ENCODE data around the gene NKX1-2.
A peak's percentile ranks its signal among the peaks of the same experiment; 100 is the strongest.

Gene NKX1-2

DNA sequence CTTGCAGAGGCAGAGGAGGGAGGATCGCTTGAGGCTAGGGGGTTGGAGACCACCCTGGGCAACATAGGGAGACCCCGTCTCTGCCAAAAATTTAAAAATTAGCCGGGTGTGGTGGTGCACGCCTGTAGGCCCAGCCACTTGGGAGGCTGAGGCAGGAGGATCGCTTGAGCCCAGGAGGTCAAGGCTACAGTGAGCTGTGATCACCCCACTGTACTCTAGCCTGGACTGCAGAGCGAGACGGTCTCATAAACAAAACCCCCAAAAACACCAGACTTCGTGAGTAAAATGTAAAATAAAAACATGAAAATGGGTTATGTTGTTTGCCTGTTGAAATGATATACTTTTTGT is 12.5 kb upstream of the NKX1-2 start:
- DNase-seq = no peak
- Histone ChIP-seq H2AFZ (ENCODE audit: low read length) (peak overlapping the region; percentile 66), H3K27ac (ENCODE audit: low read length) (no peak overlapping the region)

DNA sequence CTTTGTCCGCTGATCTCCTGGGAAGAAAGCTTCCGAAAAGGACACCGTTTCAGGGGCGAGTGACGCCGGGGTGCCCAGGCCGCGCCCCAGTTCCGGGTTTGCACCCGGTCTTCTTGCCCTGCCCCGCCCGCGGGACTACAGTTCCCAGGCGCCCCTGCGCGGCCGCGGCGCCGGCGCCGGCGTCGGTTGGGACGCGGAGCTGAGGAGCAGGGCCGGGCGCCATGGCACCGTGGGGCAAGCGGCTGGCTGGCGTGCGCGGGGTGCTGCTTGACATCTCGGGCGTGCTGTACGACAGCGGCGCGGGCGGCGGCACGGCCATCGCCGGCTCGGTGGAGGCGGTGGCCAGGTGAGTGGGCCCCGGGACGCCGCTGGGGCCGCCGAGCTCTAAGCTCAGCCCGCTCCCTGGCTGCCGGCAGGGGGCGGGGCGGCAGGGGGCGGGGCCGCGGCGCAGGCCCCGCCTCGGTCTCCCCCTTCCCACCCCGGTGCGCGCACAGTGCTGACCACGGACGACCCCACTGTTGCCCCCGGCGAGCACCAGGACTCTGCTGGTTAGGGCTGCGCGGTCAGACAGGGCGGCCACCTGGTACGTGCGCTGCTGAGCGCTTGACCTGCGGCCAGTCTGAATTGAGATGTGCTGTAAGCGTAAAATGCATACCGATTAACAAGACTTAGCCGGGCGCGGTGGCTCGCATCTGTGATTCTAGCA is 12.0 kb upstream of the NKX1-2 start, which contains the start of gene LHPP:
LHPP (plus strand) TSS at position 182 of the 706 bp plus-strand sequence; CDS start at position 222, 40 bp downstream.
- H2AFZ ChIP-seq (ENCODE audit: low read length) = peak within 1 kb of the TSS; percentile 85
- no peaks in the 10 kb centered on the region for H3K79me2 ChIP-seq (ENCODE audit: low read length)
- no peaks in the 10 kb centered on the region for H3K36me3 ChIP-seq (replicated peaks; ENCODE audit: insufficient read depth, low read length)
- TF ChIP-seq, protein P1, sequence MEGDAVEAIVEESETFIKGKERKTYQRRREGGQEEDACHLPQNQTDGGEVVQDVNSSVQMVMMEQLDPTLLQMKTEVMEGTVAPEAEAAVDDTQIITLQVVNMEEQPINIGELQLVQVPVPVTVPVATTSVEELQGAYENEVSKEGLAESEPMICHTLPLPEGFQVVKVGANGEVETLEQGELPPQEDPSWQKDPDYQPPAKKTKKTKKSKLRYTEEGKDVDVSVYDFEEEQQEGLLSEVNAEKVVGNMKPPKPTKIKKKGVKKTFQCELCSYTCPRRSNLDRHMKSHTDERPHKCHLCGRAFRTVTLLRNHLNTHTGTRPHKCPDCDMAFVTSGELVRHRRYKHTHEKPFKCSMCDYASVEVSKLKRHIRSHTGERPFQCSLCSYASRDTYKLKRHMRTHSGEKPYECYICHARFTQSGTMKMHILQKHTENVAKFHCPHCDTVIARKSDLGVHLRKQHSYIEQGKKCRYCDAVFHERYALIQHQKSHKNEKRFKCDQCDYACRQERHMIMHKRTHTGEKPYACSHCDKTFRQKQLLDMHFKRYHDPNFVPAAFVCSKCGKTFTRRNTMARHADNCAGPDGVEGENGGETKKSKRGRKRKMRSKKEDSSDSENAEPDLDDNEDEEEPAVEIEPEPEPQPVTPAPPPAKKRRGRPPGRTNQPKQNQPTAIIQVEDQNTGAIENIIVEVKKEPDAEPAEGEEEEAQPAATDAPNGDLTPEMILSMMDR (IDR thresholded peaks at IDR 0.05; ENCODE audit: low read length) = 0 out of 2 replicates have a peak, but pooled peaks have one; percentile 5
- TF ChIP-seq EZH2 (optimal IDR thresholded peaks at IDR 0.05; ENCODE audit: low read depth, low read length) = no peak
- no peak for TF ChIP-seq EZH2phosphoT487 (IDR thresholded peaks at IDR 0.05; ENCODE audit: low read length)
- no peaks in the 10 kb centered on the region for H3K27me3 ChIP-seq (replicated peaks; ENCODE audit: insufficient read depth, low read length)
- H3K4me3 ChIP-seq (ENCODE audit: low read length) = peak within 1 kb of the TSS; percentile 59
- H4K20me1 ChIP-seq (ENCODE audit: insufficient read depth, low read length) = no peaks in the 10 kb centered on the region
- H3K9me2 ChIP-seq (replicated peaks; ENCODE audit: insufficient read depth, low read length) = no peaks in the 10 kb centered on the region
- H3K9me3 ChIP-seq (replicated peaks; ENCODE audit: insufficient read depth, low read length) = no peaks in the 10 kb centered on the region
- peak within 1 kb of the TSS; percentile 68 for H3K4me2 ChIP-seq (ENCODE audit: low read depth, low read length)
- no peak within 1 kb of the TSS for H3K27ac ChIP-seq (ENCODE audit: low read length)
- H3K4me1 ChIP-seq (ENCODE audit: low read length) = 0 out of 2 replicates have a peak, but pooled peaks cover 7% of the 10 kb centered on the region
- peak; percentile 86 for DNase-seq
- no peak within 1 kb of the TSS; the same call in 1 of the 2 replicates for H3K9ac ChIP-seq (ENCODE audit: low read length)
- no peaks in the 10 kb centered on the region for H3F3A ChIP-seq (ENCODE audit: insufficient read depth, low read length)

More for the DNA sequence above, 12.5 kb upstream of the NKX1-2 start:
- H3K27me3 ChIP-seq (replicated peaks; ENCODE audit: insufficient read depth, low read length) = no peaks in the 10 kb centered on the region
- H4K20me1 ChIP-seq (ENCODE audit: insufficient read depth, low read length) = no peaks in the 10 kb centered on the region
- no peaks in the 10 kb centered on the region for H3F3A ChIP-seq (ENCODE audit: insufficient read depth, low read length)
- no peaks in the 10 kb centered on the region for H3K9me3 ChIP-seq (replicated peaks; ENCODE audit: insufficient read depth, low read length)
- H3K9ac ChIP-seq (ENCODE audit: low read length) = no peak overlapping the region
- 0 out of 2 replicates have a peak, but pooled peaks cover 7% of the 10 kb centered on the region for H3K4me1 ChIP-seq (ENCODE audit: low read length)
- H3K4me3 ChIP-seq (ENCODE audit: low read length) = peak overlapping the region; percentile 59
- no peaks in the 10 kb centered on the region for H3K36me3 ChIP-seq (replicated peaks; ENCODE audit: insufficient read depth, low read length)
- H3K79me2 ChIP-seq (ENCODE audit: low read length) = no peaks in the 10 kb centered on the region
- no peaks in the 10 kb centered on the region for H3K9me2 ChIP-seq (replicated peaks; ENCODE audit: insufficient read depth, low read length)
- peak overlapping the region; percentile 35; the same call in 1 of the 2 replicates for H3K4me2 ChIP-seq (ENCODE audit: low read depth, low read length)
- TF ChIP-seq EZH2phosphoT487 (IDR thresholded peaks at IDR 0.05; ENCODE audit: low read length) = no peak
- TF ChIP-seq, protein P1 (IDR thresholded peaks at IDR 0.05; ENCODE audit: low read length) = no peak
- TF ChIP-seq EZH2 (optimal IDR thresholded peaks at IDR 0.05; ENCODE audit: low read depth, low read length) = no peak

DNA sequence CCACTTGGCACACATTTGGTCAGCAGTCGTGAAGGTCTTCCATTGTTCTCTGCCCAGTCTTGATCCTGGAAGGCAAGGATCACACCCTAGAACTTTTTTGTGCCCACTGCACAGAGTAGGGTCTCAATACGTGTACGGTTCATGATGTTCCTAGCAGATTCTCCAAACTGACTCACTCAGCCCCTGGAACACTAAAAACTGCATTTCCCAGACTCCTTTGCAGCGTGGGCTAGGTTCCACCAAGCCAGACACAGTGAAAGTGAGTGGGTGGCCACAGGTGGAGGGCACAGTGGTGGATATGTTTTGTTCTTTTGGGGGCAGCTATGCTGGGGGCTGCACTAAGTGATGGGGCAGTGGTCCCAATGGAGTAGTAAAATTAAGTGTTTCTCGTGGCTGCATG is 10.3 kb upstream of the NKX1-2 start:
- Histone ChIP-seq H3K27me3 (replicated peaks; ENCODE audit: insufficient read depth, low read length) (peaks cover 6% of the 10 kb centered on the region; the same call in 1 of the 2 replicates), H3K79me2 (ENCODE audit: low read length) (no peaks in the 10 kb centered on the region), H3K36me3 (replicated peaks; ENCODE audit: insufficient read depth, low read length) (no peaks in the 10 kb centered on the region), H3K4me1 (ENCODE audit: low read length) (0 out of 2 replicates have a peak, but pooled peaks cover 3% of the 10 kb centered on the region), H3K9me2 (replicated peaks; ENCODE audit: insufficient read depth, low read length) (no peaks in the 10 kb centered on the region), H3F3A (ENCODE audit: insufficient read depth, low read length) (no peaks in the 10 kb centered on the region), H4K20me1 (ENCODE audit: insufficient read depth, low read length) (no peaks in the 10 kb centered on the region), H3K4me3 (ENCODE audit: low read length) (no peak overlapping the region), H3K9me3 (replicated peaks; ENCODE audit: insufficient read depth, low read length) (no peaks in the 10 kb centered on the region), H3K27ac (ENCODE audit: low read length) (no peak overlapping the region), H2AFZ (ENCODE audit: low read length) (no peak overlapping the region), H3K9ac (ENCODE audit: low read length) (no peak overlapping the region), H3K4me2 (ENCODE audit: low read depth, low read length) (no peak overlapping the region)
- TF ChIP-seq EZH2 (optimal IDR thresholded peaks at IDR 0.05; ENCODE audit: low read depth, low read length) (no peak), EZH2phosphoT487 (IDR thresholded peaks at IDR 0.05; ENCODE audit: low read length) (no peak)
- TF ChIP-seq, protein P1 (IDR thresholded peaks at IDR 0.05; ENCODE audit: low read length) = no peak
- no peak for DNase-seq
